ENCODE measurements around the gene ROR1. TPM values are rescaled to one million over a fixed set of nuclear protein-coding genes. Genes with fewer than 3 reads are reported as not detected.

ROR1 gene
- total RNA-seq, 1 experiment from 2014 or later = 33.8 TPM

DNA sequence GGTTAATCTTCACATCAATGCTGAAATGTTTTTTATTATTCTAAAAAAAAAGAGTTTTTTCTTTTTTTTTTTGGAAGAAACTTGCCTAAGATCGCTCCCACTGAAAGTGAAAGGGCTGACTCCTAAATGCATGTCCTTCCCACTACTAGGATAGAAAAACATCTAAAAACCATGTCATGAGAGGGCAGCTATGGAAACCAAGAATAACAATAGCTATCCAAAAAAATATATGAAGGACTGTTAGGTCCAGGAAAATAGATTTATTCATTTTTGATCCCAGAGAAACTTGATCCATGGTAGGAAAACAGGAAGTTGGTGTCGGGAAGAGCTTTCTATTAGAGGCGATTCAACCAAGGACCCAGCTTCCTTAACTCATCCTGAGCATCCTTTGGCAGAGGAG is 23.1 kb upstream of the ROR1 start:
- BruUV-seq (replicated peaks) = no TSS peak
- Mint-ChIP-seq H3K4me1 (ENCODE audit: low read depth, unreplicated experiment) (peaks cover 16% of the 10 kb centered on the region), H3K36me3 (ENCODE audit: insufficient read depth, unreplicated experiment) (no peaks in the 10 kb centered on the region), H3K4me3 (ENCODE audit: low read depth, unreplicated experiment) (no peak overlapping the region), H3K27me3 (ENCODE audit: unreplicated experiment) (no peaks in the 10 kb centered on the region), H3K9me3 (ENCODE audit: low read depth, unreplicated experiment) (no peaks in the 10 kb centered on the region), H3K27ac (ENCODE audit: unreplicated experiment) (no peak overlapping the region)
- no peak for DNase-seq
- CTCF ChIA-PET = no interaction called here
- intact Hi-C loops (cut with micrococcal nuclease; ENCODE audit: unreplicated experiment) = no loop called here
- TF ChIP-seq CTCF (IDR thresholded peaks at IDR 0.05; ENCODE audit: unreplicated experiment) = no peak

DNA sequence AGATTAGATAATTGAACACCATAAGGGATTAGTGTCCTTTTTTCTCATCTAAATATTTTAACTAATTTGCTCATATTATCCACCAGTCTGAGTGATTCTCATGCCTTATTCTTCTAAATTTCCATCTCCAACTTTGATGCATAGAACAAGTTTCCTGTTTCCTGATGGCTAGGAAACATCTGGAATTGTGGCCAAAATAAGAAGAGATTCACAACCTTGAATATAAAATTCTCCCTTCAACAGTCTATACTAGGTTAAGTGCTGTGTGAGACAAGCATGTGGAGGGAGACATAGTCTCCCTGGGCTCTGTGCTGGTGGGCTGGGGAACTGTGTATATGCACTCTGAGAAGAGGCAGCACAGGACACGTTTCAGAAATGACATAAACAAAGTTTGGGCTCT is 21.6 kb upstream of the ROR1 start:
- H3K9me3 Mint-ChIP-seq (ENCODE audit: low read depth, unreplicated experiment) = no peaks in the 10 kb centered on the region
- intact Hi-C loops (cut with micrococcal nuclease; ENCODE audit: unreplicated experiment) = no loop called here
- TF ChIP-seq CTCF (IDR thresholded peaks at IDR 0.05; ENCODE audit: unreplicated experiment) = no peak
- BruUV-seq (replicated peaks) = no TSS peak
- H3K27me3 Mint-ChIP-seq (ENCODE audit: unreplicated experiment) = no peaks in the 10 kb centered on the region
- CTCF ChIA-PET = no interaction called here
- H3K4me3 Mint-ChIP-seq (ENCODE audit: low read depth, unreplicated experiment) = no peak overlapping the region
- H3K36me3 Mint-ChIP-seq (ENCODE audit: insufficient read depth, unreplicated experiment) = no peaks in the 10 kb centered on the region
- no peak overlapping the region for H3K27ac Mint-ChIP-seq (ENCODE audit: unreplicated experiment)
- no peak for DNase-seq
- H3K4me1 Mint-ChIP-seq (ENCODE audit: low read depth, unreplicated experiment) = peaks cover 8% of the 10 kb centered on the region

- DNase-seq = no peak
- no peak overlapping the region for H3K27ac Mint-ChIP-seq (ENCODE audit: unreplicated experiment)
- H3K4me1 Mint-ChIP-seq (ENCODE audit: low read depth, unreplicated experiment) = peaks cover 8% of the 10 kb centered on the region
- CTCF ChIA-PET = no interaction called here
- no peak for TF ChIP-seq CTCF (IDR thresholded peaks at IDR 0.05; ENCODE audit: unreplicated experiment)
- H3K4me3 Mint-ChIP-seq (ENCODE audit: low read depth, unreplicated experiment) = no peak overlapping the region
- H3K9me3 Mint-ChIP-seq (ENCODE audit: low read depth, unreplicated experiment) = no peaks in the 10 kb centered on the region
- H3K36me3 Mint-ChIP-seq (ENCODE audit: insufficient read depth, unreplicated experiment) = no peaks in the 10 kb centered on the region
- intact Hi-C loops (cut with micrococcal nuclease; ENCODE audit: unreplicated experiment) = no loop called here
- no TSS peak for BruUV-seq (replicated peaks)
- no peaks in the 10 kb centered on the region for H3K27me3 Mint-ChIP-seq (ENCODE audit: unreplicated experiment)
These were observed 20.2 kb upstream of the ROR1 start for GRCh38 chr1:63753591-63753990.

- H3K27me3 Mint-ChIP-seq (ENCODE audit: unreplicated experiment) = no peaks in the 10 kb centered on the region
- no peaks in the 10 kb centered on the region for H3K36me3 Mint-ChIP-seq (ENCODE audit: insufficient read depth, unreplicated experiment)
- peaks cover 8% of the 10 kb centered on the region for H3K4me1 Mint-ChIP-seq (ENCODE audit: low read depth, unreplicated experiment)
- intact Hi-C loops (cut with micrococcal nuclease; ENCODE audit: unreplicated experiment) = no loop called here
- no peak overlapping the region for H3K4me3 Mint-ChIP-seq (ENCODE audit: low read depth, unreplicated experiment)
- CTCF ChIA-PET = interaction anchor here (0.6 to 0.9 kb wide), 3 partner anchors 8 to 128 kb away, joined by 3 read pairs; no protein-coding TSS in a partner anchor
- TF ChIP-seq CTCF (IDR thresholded peaks at IDR 0.05; ENCODE audit: unreplicated experiment) = no peak
- no peak for DNase-seq
- H3K27ac Mint-ChIP-seq (ENCODE audit: unreplicated experiment) = no peak overlapping the region
- no peaks in the 10 kb centered on the region for H3K9me3 Mint-ChIP-seq (ENCODE audit: low read depth, unreplicated experiment)
- BruUV-seq (replicated peaks) = no TSS peak
These were observed 17.0 kb upstream of the ROR1 start for GRCh38 chr1:63756839-63757238.

Measured in Calu3 (cell line).